IMR-90 (cell line): ENCODE data around the gene MTIF3. TPM values are rescaled to one million over a fixed set of nuclear protein-coding genes. Genes with fewer than 3 reads are reported as not detected.

Source experiments
- ATAC-seq: fragments of 200-7000 bp; cut with Tn5 transposase; 2 replicates; pipeline ENCODE4 v1.9.1; 2020; ENCODE audit warnings: low read depth, mild to moderate bottlenecking, moderate library complexity
- BruUV-seq: library from RNA; stranded (reverse); fragments of 400-500 nt; replicated peaks from 2 replicates; lab custom pipeline; 2021; lab: Mats Ljungman, UMichigan
- CTCF ChIA-PET: fragments of 300-600 bp; formaldehyde crosslinking; extraction: SDS; loops from one replicate; lab custom pipeline; 2021; ENCODE audit warnings: antibody characterized with exemption; lab: Yijun Ruan, JAX
- POLR2A ChIA-PET: fragments of 300-600 bp; sonication (Branson Sonifier 250); formaldehyde crosslinking; loops from one replicate; lab custom pipeline; 2022; ENCODE audit warnings: antibody characterized with exemption; ENCODE audit not compliant: unreplicated experiment; lab: Charles Lee
- DNase-seq: peaks from one replicate; pipeline ENCODE4 v3.0.0; 2013
- H2AFZ ChIP-seq: replicated peaks from 2 replicates; pipeline ENCODE3; 2013; ENCODE audit warnings: low read length, mild to moderate bottlenecking; ENCODE audit not compliant: poor library complexity
- H2AK5ac ChIP-seq: 2 replicates; pipeline ENCODE4 v1.6.1; 2013; ENCODE audit warnings: low read depth, low read length, inconsistent platforms
- H2AK9ac ChIP-seq: replicated peaks from 2 replicates; pipeline ENCODE3; 2013; ENCODE audit warnings: mild to moderate bottlenecking, low read depth, low read length, moderate library complexity; ENCODE audit not compliant: poor library complexity
- H2BK120ac ChIP-seq: 2 replicates; pipeline ENCODE4 v1.6.1; 2013; ENCODE audit warnings: low read depth, low read length, inconsistent platforms
- H2BK15ac ChIP-seq: 3 replicates; pipeline ENCODE4 v1.6.1; 2013; ENCODE audit warnings: low read depth, low read length, inconsistent platforms
- H2BK20ac ChIP-seq: 2 replicates; pipeline ENCODE4 v1.6.1; 2013; ENCODE audit warnings: low read depth, mild to moderate bottlenecking, inconsistent platforms, low read length, moderate library complexity
- H2BK5ac ChIP-seq: 2 replicates; pipeline ENCODE4 v1.6.1; 2013; ENCODE audit warnings: mild to moderate bottlenecking, low read depth, low read length, inconsistent platforms; ENCODE audit not compliant: poor library complexity, severe bottlenecking
- H3K14ac ChIP-seq: replicated peaks from 2 replicates; pipeline ENCODE4 v1.6.1; 2013; ENCODE audit warnings: low read depth, low read length, inconsistent platforms
- H3K18ac ChIP-seq: 2 replicates; pipeline ENCODE4 v1.6.1; 2013; ENCODE audit warnings: low read depth, low read length, control low read depth
- H3K23ac ChIP-seq: 2 replicates; pipeline ENCODE4 v1.6.1; 2013; ENCODE audit warnings: low read depth, low read length, inconsistent platforms
- H3K27ac ChIP-seq: 2 replicates; pipeline ENCODE4 v1.5.1; 2013; ENCODE audit warnings: mild to moderate bottlenecking, control low read depth, low read length; ENCODE audit not compliant: insufficient read depth
- H3K27me3 ChIP-seq: 2 replicates; pipeline ENCODE4 v1.6.1; 2013; ENCODE audit warnings: low read length; ENCODE audit not compliant: control insufficient read depth, insufficient read depth
- H3K36me3 ChIP-seq: 2 replicates; pipeline ENCODE4 v1.6.1; 2013; ENCODE audit warnings: low read length, mixed read lengths; ENCODE audit not compliant: control insufficient read depth, insufficient read depth
- H3K4ac ChIP-seq: 2 replicates; pipeline ENCODE4 v1.6.1; 2013; ENCODE audit warnings: low read depth, low read length, inconsistent platforms
- H3K4me1 ChIP-seq: 2 replicates; pipeline ENCODE4 v1.6.1; 2013; ENCODE audit warnings: low read length, mixed read lengths; ENCODE audit not compliant: control insufficient read depth, insufficient read depth
- H3K4me2 ChIP-seq: 2 replicates; pipeline ENCODE4 v1.6.1; 2013; ENCODE audit warnings: low read depth, mild to moderate bottlenecking, control low read depth, low read length, moderate library complexity
- H3K4me3 ChIP-seq: 2 replicates; pipeline ENCODE4 v1.5.1; 2013; ENCODE audit warnings: low read depth, mild to moderate bottlenecking, control low read depth, low read length, moderate library complexity; ENCODE audit not compliant: insufficient read depth
- H3K56ac ChIP-seq: 2 replicates; pipeline ENCODE4 v1.6.1; 2013; ENCODE audit warnings: low read length, inconsistent platforms; ENCODE audit not compliant: insufficient read depth; ENCODE audit errors: extremely low read depth
- H3K79me1 ChIP-seq, 2 experiments: 2 replicates each; pipeline ENCODE4 v1.6.1; 2013; ENCODE audit warnings: low read length in 2 of 2, inconsistent platforms in 1 of 2, low read depth in 1 of 2
- H3K9ac ChIP-seq: 2 replicates; pipeline ENCODE4 v1.6.1; 2013; ENCODE audit warnings: low read depth, low read length, control low read depth
- H3K9me1 ChIP-seq: 2 replicates; pipeline ENCODE4 v1.6.1; 2013; ENCODE audit warnings: low read length, inconsistent platforms; ENCODE audit not compliant: insufficient read depth
- H3K9me3 ChIP-seq: 2 replicates; pipeline ENCODE4 v1.6.1; 2013; ENCODE audit warnings: low read length; ENCODE audit not compliant: control insufficient read depth, insufficient read depth
- H4K20me1 ChIP-seq: 2 replicates; pipeline ENCODE4 v1.6.1; 2013; ENCODE audit warnings: low read length, inconsistent platforms; ENCODE audit not compliant: insufficient read depth
- H4K5ac ChIP-seq: 2 replicates; pipeline ENCODE4 v1.6.1; 2013; ENCODE audit warnings: mild to moderate bottlenecking, low read depth, low read length, control low read depth
- H4K8ac ChIP-seq, 2 experiments: 2 replicates each; pipeline ENCODE4 v1.6.1; 2013; ENCODE audit warnings: low read depth in 2 of 2, low read length in 2 of 2, control low read depth in 1 of 2, inconsistent platforms in 1 of 2
- H4K91ac ChIP-seq: 2 replicates; pipeline ENCODE4 v1.6.1; 2013; ENCODE audit warnings: low read depth, low read length, inconsistent platforms; ENCODE audit not compliant: insufficient read depth
- CEBPB ChIP-seq: IDR thresholded peaks from 2 replicates; pipeline ENCODE4 v1.6.1; 2012; ENCODE audit warnings: low read depth, low read length, improper control_type of control experiment
- RAD21 ChIP-seq: IDR thresholded peaks from 2 replicates; pipeline ENCODE4 v1.6.1; 2012; ENCODE audit warnings: low read length, improper control_type of control experiment
- RFX5 ChIP-seq: IDR thresholded peaks from 2 replicates; pipeline ENCODE4 v1.8.0; 2012; ENCODE audit warnings: low read depth, mild to moderate bottlenecking, low read length, moderate library complexity
- whole genome bisulfite sequencing, 2 experiments: methylation state at CpG; one replicate each; pipeline versions ENCODE4 v1.1.5 to v1.1.7; 2013; ENCODE audit warnings: missing lambda C conversion rate in 2 of 2; ENCODE audit not compliant: insufficient read length in 1 of 2; ENCODE audit errors: extremely low coverage in 2 of 2; 5-methylcytosine and 5-hydroxymethylcytosine counted together
- dilution Hi-C: fragments of 300-500 bp; cut with HindIII; formaldehyde crosslinking; loops from one replicate; pipeline ENCODE4 v1.14.3; 2018; ENCODE audit warnings: low sequenced_read_pairs; ENCODE audit not compliant: unreplicated experiment
- in situ Hi-C: fragments of 300-500 bp; cut with MboI; formaldehyde crosslinking; loops from 3 replicates; pipeline ENCODE4 v1.14.3; 2019; ENCODE audit warnings: low sequenced_read_pairs, inconsistent platforms, mixed read lengths
- intact Hi-C: fragments of 100-400 bp; cut with micrococcal nuclease; formaldehyde crosslinking; loops from 2 replicates; pipeline ENCODE4 v1.10.0; 2022
- polyA plus RNA-seq, 3 experiments: library from polyadenylated mRNA; depleted of rRNA; stranded (reverse); fragments of >200 nt; gene quantifications; 2 replicates each; pipeline ENCODE4 v1.2.3, GENCODE V29; 2012; ENCODE audit warnings: low replicate concordance in 1 of 3
- total RNA-seq: library from RNA; depleted of rRNA; stranded (reverse); fragments of >200 nt; gene quantifications from 2 replicates; pipeline ENCODE4 v1.2.3, GENCODE V29; 2012
- TF ChIP-seq, protein P1 (sequence below): fragments of 150-350 bp; IDR thresholded peaks from 2 replicates; pipeline ENCODE4 v1.6.1; 2016; ENCODE audit warnings: low read depth, mild to moderate bottlenecking, low read length, moderate library complexity, borderline replicate concordance
- TF ChIP-seq, protein P2 (sequence below): fragments of 150-350 bp; IDR thresholded peaks from 2 replicates; pipeline ENCODE4 v1.6.1; 2017; ENCODE audit warnings: mild to moderate bottlenecking, antibody characterized with exemption, low read length, low read depth
- TF ChIP-seq, protein P3 (sequence below): conservative IDR thresholded peaks from 2 replicates; pipeline ENCODE4 v1.5.1; 2012; ENCODE audit warnings: mild to moderate bottlenecking, low read depth, low read length, improper control_type of control experiment

The MTIF3 gene
- total and polyA plus RNA-seq, 2 of the 4 experiments (the other 2 are of a cell fraction), result 31.7 to 41.0 TPM

DNA sequence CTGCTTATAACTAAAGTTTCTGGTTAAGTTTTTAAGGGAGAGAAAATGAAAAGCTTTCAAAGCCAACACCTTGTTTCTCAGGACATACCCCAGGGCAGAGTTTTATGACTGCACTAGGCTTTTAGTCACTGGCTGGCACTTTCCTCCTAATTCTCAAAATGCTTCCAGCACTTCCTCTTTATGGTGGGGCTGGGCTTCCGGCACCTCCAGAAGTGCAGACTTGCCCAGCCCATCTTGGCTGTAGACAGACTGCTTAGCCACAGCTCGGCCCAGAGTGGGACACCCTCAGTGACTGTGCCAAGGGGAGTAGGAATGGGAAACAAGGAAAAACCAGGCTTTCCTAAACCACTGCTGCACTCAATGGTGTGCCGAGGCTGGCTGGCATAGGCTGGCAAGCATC, 49.2 kb downstream of the MTIF3 start:
- POLR2A ChIA-PET, result no interaction called here
- DNase-seq, result no peak
- no CpG with 5 or more reads among the region's 3 CpGs for WGBS, 2 experiments
- Histone ChIP-seq H4K91ac (no peak overlapping the region), H3K27me3 (peaks cover 11% of the 10 kb centered on the region), H4K8ac (no peak overlapping the region), H4K20me1 (no peaks in the 10 kb centered on the region), H3K18ac (no peak overlapping the region), H3K27ac (no peak overlapping the region), H2BK120ac (no peak overlapping the region), H2AK5ac (no peak overlapping the region), H2AFZ (no peak overlapping the region), H3K9me1 (no peaks in the 10 kb centered on the region), H2BK15ac (no peak overlapping the region), H3K4me1 (peaks cover 4% of the 10 kb centered on the region; the same call in 1 of the 2 replicates), H3K56ac (no peak overlapping the region), H2AK9ac (no peak overlapping the region), H3K4me2 (no peak overlapping the region), H3K14ac (no peak overlapping the region), H3K9ac (no peak overlapping the region), H3K79me1 (no peaks in the 10 kb centered on the region), H3K23ac (no peak overlapping the region), H3K9me3 (no peaks in the 10 kb centered on the region), H3K4me3 (no peak overlapping the region), H3K36me3 (no peaks in the 10 kb centered on the region), H4K5ac (no peak overlapping the region), H2BK5ac (no peak overlapping the region), H2BK20ac (no peak overlapping the region), H3K4ac (no peak overlapping the region)
- in situ Hi-C loops (no loop called here), intact Hi-C loops (no loop called here), dilution Hi-C loops (no loop called here)
- BruUV-seq, result no TSS peak
- TF ChIP-seq, protein P1, sequence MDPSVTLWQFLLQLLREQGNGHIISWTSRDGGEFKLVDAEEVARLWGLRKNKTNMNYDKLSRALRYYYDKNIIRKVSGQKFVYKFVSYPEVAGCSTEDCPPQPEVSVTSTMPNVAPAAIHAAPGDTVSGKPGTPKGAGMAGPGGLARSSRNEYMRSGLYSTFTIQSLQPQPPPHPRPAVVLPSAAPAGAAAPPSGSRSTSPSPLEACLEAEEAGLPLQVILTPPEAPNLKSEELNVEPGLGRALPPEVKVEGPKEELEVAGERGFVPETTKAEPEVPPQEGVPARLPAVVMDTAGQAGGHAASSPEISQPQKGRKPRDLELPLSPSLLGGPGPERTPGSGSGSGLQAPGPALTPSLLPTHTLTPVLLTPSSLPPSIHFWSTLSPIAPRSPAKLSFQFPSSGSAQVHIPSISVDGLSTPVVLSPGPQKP, result no peak
- TF ChIP-seq RFX5, result no peak
- TF ChIP-seq, protein P2, sequence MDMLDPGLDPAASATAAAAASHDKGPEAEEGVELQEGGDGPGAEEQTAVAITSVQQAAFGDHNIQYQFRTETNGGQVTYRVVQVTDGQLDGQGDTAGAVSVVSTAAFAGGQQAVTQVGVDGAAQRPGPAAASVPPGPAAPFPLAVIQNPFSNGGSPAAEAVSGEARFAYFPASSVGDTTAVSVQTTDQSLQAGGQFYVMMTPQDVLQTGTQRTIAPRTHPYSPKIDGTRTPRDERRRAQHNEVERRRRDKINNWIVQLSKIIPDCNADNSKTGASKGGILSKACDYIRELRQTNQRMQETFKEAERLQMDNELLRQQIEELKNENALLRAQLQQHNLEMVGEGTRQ, result no peak
- no peak for TF ChIP-seq RAD21
- TF ChIP-seq, protein P3, sequence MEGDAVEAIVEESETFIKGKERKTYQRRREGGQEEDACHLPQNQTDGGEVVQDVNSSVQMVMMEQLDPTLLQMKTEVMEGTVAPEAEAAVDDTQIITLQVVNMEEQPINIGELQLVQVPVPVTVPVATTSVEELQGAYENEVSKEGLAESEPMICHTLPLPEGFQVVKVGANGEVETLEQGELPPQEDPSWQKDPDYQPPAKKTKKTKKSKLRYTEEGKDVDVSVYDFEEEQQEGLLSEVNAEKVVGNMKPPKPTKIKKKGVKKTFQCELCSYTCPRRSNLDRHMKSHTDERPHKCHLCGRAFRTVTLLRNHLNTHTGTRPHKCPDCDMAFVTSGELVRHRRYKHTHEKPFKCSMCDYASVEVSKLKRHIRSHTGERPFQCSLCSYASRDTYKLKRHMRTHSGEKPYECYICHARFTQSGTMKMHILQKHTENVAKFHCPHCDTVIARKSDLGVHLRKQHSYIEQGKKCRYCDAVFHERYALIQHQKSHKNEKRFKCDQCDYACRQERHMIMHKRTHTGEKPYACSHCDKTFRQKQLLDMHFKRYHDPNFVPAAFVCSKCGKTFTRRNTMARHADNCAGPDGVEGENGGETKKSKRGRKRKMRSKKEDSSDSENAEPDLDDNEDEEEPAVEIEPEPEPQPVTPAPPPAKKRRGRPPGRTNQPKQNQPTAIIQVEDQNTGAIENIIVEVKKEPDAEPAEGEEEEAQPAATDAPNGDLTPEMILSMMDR, result no peak
- no peak for TF ChIP-seq CEBPB
- no peak for ATAC-seq
- CTCF ChIA-PET, result interaction anchor here (0.6 kb wide), 1 partner anchor 584 kb away, joined by 4 read pairs; no protein-coding TSS in a partner anchor
